Colonic mucosa (tissue), 4 donors: Measurements from ENCODE around the gene DTX1. TPM values are rescaled to one million over a fixed set of nuclear protein-coding genes. Genes with fewer than 3 reads are reported as not detected.

ENCODE experiments used
- DNase-seq: peaks from one replicate; pipeline ENCODE4 v3.0.0-alpha.2; 2020
- H3K27ac ChIP-seq: fragments of 200-600 bp; one replicate; pipeline ENCODE4 v1.8.0; 2021
- H3K27me3 ChIP-seq: fragments of 200-600 bp; one replicate; pipeline ENCODE4 v1.8.0; 2021
- H3K36me3 ChIP-seq: fragments of 200-600 bp; one replicate; pipeline ENCODE4 v1.8.0; 2021
- H3K4me1 ChIP-seq: fragments of 200-600 bp; one replicate; pipeline ENCODE4 v1.8.0; 2021; ENCODE audit warnings: mild to moderate bottlenecking
- H3K4me3 ChIP-seq: fragments of 200-600 bp; one replicate; pipeline ENCODE4 v1.8.0; 2021
- H3K9ac ChIP-seq, 2 donors: one replicate each; pipeline ENCODE4 v1.7.0; 2013; ENCODE audit warnings: control low read depth in 2 of 2, low read depth in 2 of 2, low read length in 2 of 2
- H3K9me3 ChIP-seq: fragments of 200-600 bp; one replicate; pipeline ENCODE4 v1.8.0; 2021
- intact Hi-C: fragments of 100-400 bp; cut with DNase I; formaldehyde crosslinking; loops from one replicate; pipeline ENCODE4 v1.14.1; 2022
- total RNA-seq, 2 donors: library from RNA; stranded (reverse); fragmentation: NEBNext Ultra II Directional in 1 of 2; extraction: Animal tissue kit (Norgen Biotek cat#: 25700) in 1 of 2; gene quantifications; one replicate each; pipeline ENCODE4 v1.2.1, GENCODE V29; 2021
- TF ChIP-seq, protein P1 (sequence below): fragments of 200-600 bp; IDR thresholded peaks from one replicate; pipeline ENCODE4 v1.8.0; 2022; ENCODE audit warnings: antibody characterized with exemption, mild to moderate bottlenecking
- donor health status: healthy.
- donor health status: DM: no; HTN: no; CAD: no.
- donor health status: DM: no; HTN: no; CAD: no.

The DTX1 gene
- total RNA-seq, 2 donors from 2014 or later: 0.82 to 1.3 TPM

DNA sequence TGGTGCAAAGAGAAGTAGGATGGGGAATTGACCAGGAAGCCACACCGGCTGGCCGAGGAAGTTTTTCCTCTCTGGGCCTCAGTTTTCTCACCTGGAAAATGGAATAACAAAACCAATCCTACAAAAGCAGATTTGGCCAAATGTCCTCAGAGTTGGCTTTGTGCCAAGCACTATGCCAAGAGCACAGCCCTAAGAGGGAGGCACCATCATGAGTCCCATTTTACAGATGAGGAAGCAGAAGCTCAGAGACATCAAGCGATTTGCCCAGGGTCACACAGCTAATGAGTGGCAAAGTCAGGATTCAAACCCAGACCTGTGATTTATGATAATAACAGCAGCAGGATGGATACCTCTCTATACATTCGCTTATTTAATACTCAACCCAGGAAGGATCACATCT, 51.8 kb downstream of the DTX1 start:
- TF ChIP-seq, protein P1, sequence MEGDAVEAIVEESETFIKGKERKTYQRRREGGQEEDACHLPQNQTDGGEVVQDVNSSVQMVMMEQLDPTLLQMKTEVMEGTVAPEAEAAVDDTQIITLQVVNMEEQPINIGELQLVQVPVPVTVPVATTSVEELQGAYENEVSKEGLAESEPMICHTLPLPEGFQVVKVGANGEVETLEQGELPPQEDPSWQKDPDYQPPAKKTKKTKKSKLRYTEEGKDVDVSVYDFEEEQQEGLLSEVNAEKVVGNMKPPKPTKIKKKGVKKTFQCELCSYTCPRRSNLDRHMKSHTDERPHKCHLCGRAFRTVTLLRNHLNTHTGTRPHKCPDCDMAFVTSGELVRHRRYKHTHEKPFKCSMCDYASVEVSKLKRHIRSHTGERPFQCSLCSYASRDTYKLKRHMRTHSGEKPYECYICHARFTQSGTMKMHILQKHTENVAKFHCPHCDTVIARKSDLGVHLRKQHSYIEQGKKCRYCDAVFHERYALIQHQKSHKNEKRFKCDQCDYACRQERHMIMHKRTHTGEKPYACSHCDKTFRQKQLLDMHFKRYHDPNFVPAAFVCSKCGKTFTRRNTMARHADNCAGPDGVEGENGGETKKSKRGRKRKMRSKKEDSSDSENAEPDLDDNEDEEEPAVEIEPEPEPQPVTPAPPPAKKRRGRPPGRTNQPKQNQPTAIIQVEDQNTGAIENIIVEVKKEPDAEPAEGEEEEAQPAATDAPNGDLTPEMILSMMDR: no peak
- Histone ChIP-seq H3K9ac (no peak overlapping the region), H3K4me1 (no peaks in the 10 kb centered on the region), H3K4me3 (no peak overlapping the region), H3K9me3 (no peaks in the 10 kb centered on the region), H3K27me3 (no peaks in the 10 kb centered on the region), H3K36me3 (no peaks in the 10 kb centered on the region), H3K27ac (no peak overlapping the region)
- no peak for DNase-seq
- intact Hi-C loops: no loop called here

DNA sequence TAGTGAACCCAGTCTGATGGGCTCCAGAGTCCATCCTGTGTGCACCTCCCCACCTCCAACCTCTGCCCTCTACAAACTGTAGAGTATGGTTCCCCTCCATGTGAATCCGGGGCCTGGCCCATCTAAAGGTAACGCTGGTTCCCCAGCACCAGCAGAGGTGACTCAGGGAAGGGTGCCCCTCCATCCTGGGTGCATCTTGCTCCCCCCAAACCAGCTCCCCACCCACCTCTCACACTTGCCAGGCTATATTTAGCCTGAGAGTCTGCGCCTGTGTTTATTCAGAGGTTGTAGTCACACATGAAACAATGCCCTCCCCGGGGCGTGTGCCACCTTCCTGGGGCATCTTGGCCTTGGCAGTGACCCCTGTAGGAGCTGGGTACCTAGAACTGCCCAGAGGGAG, 52.8 kb downstream of the DTX1 start:
- no peak overlapping the region for H3K4me3 ChIP-seq
- TF ChIP-seq, protein P1: no peak
- no peaks in the 10 kb centered on the region for H3K9me3 ChIP-seq
- no peaks in the 10 kb centered on the region for H3K4me1 ChIP-seq
- intact Hi-C loops: no loop called here
- H3K36me3 ChIP-seq: no peaks in the 10 kb centered on the region
- H3K27ac ChIP-seq: no peak overlapping the region
- no peaks in the 10 kb centered on the region for H3K27me3 ChIP-seq
- DNase-seq: no peak
- H3K9ac ChIP-seq: no peak overlapping the region

- Histone ChIP-seq H3K27me3 (no peaks in the 10 kb centered on the region), H3K4me3 (no peak overlapping the region), H3K4me1 (no peaks in the 10 kb centered on the region), H3K9ac (no peak overlapping the region), H3K36me3 (no peaks in the 10 kb centered on the region), H3K9me3 (no peaks in the 10 kb centered on the region), H3K27ac (no peak overlapping the region)
- no peak for DNase-seq
- intact Hi-C loops: no loop called here
- TF ChIP-seq, protein P1: no peak
Observed at GRCh38 chr12:113109872-113110599, 53.5 kb downstream of the DTX1 start.

DNA sequence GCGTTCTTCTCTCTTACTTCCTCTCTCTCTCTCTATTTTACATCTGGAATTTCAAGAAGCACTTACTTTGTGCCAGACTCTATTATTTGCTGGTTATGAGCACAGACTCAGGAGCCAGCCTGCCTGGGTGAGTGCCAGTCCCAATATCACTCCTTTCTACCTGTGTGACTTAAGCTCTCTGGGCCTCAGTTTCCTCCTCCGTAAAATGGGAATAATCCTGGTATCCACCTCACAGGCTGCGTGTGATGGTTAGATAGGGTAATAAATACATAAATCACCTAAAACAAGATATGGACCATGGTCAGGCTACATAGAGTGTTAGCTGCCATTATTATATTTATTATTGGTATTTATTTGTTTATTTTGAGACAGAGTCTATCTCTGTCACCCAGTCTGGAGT, 54.7 kb downstream of the DTX1 start:
- Histone ChIP-seq H3K36me3 (no peaks in the 10 kb centered on the region), H3K9ac (no peak overlapping the region), H3K27me3 (no peaks in the 10 kb centered on the region), H3K4me1 (no peaks in the 10 kb centered on the region), H3K4me3 (no peak overlapping the region), H3K9me3 (no peaks in the 10 kb centered on the region), H3K27ac (no peak overlapping the region)
- TF ChIP-seq, protein P1: no peak
- DNase-seq: no peak
- intact Hi-C loops: no loop called here

DNA sequence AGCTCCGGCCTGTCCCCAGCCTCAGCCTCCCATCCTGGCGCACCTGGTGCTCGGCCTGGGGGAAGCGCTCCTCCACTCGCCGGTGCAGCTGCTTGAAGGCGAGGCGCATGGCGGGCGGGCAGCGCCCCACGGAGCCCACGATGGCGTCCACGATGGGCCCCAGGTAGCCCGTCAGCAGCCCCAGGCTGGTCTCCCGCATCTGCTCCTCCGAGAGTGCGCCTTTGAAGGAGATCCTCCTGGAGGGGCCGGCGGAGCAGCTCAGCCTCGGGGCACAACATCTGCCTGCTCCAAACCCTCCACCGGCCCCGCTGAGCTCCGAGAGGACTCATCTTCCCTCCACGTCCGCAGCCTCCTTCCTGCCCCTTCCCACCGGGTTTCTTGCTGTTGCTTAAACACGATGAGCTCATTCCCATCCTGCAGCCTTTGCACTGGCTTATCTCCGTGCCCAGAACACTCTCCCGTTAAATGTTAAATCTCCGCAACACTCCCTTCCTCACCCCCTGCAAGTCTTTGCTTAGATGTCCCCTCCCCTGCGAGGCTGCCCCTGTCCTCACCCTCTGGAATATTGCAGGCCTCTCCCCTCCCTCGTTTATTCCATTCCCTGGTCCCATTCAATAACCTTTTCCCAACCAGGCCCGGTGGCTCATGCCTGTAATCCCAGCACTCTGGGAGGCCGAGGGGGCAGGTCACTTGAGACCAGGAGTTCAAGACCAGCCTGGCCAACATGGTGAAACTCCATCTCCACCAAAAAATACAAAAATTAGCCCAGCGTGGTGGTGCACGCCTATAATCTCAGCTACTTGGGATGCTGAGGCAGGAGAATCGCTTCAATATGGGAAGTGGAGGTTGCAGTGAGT, 55.7 kb downstream of the DTX1 start:
- TF ChIP-seq, protein P1: no peak
- no peaks in the 10 kb centered on the region for H3K27me3 ChIP-seq
- no peak overlapping the region for H3K4me3 ChIP-seq
- no peak for DNase-seq
- H3K4me1 ChIP-seq: no peaks in the 10 kb centered on the region
- H3K9ac ChIP-seq: no peak overlapping the region
- no peaks in the 10 kb centered on the region for H3K9me3 ChIP-seq
- no peaks in the 10 kb centered on the region for H3K36me3 ChIP-seq
- H3K27ac ChIP-seq: no peak overlapping the region
- intact Hi-C loops: no loop called here
